ENCODE measurements around the gene ADARB1. TPM values are rescaled to one million over a fixed set of nuclear protein-coding genes. Genes with fewer than 3 reads are reported as not detected.
A peak's percentile ranks its signal among the peaks of the same experiment; 100 is the strongest.

ADARB1 gene
- total RNA-seq, 4 donors from 2014 or later: 3.4 to 15.6 (median 5.7) TPM

GRCh38 chr21:45126204-45126626, 51.8 kb downstream of the ADARB1 start:
- Histone ChIP-seq H3K27ac (no peak overlapping the region), H3K4me1 (peaks cover 13 to 30% (median 24%) of the 10 kb centered on the region in 3 donors), H3K36me3 (no peaks in the 10 kb centered on the region), H3K9me3 (no peaks in the 10 kb centered on the region), H3K4me3 (no peak overlapping the region), H3K27me3 (no peaks in the 10 kb centered on the region)
- no peak for TF ChIP-seq CTCF (IDR thresholded peaks at IDR 0.05)
- no peak for TF ChIP-seq POLR2A (IDR thresholded peaks at IDR 0.05)
- no peak for DNase-seq
- 87 to 90% methylated on average over 11 of the region's 11 CpGs for WGBS, 2 donors
- intact Hi-C loops (cut with DNase I): loop anchor here (10.0 kb wide), 1 partner anchor 331 kb away; no protein-coding TSS in a partner anchor

- H3K4me1 ChIP-seq: peaks cover 13 to 37% (median 24%) of the 10 kb centered on the region in 3 donors
- no peak overlapping the region for H3K27ac ChIP-seq
- no peak for TF ChIP-seq CTCF (IDR thresholded peaks at IDR 0.05)
- no peak for TF ChIP-seq POLR2A (IDR thresholded peaks at IDR 0.05)
- H3K4me3 ChIP-seq: no peak overlapping the region
- no peaks in the 10 kb centered on the region for H3K27me3 ChIP-seq
- no peaks in the 10 kb centered on the region for H3K36me3 ChIP-seq
- no peak for DNase-seq
- intact Hi-C loops (cut with DNase I): loop anchor here (10.0 kb wide), 1 partner anchor 332 kb away; no protein-coding TSS in a partner anchor
- 84 to 92% methylated on average over 2 to 3 of the region's 7 CpGs for WGBS, 2 donors
- H3K9me3 ChIP-seq: no peaks in the 10 kb centered on the region
Measured at GRCh38 chr21:45126983-45127382, 52.6 kb downstream of the ADARB1 start.

- Histone ChIP-seq H3K4me3 (no peak overlapping the region), H3K4me1 (peaks cover 13 to 46% (median 25%) of the 10 kb centered on the region in 3 donors), H3K27me3 (no peaks in the 10 kb centered on the region), H3K27ac (no peak overlapping the region), H3K36me3 (no peaks in the 10 kb centered on the region), H3K9me3 (no peaks in the 10 kb centered on the region)
- DNase-seq: no peak
- TF ChIP-seq CTCF (IDR thresholded peaks at IDR 0.05): no peak
- no peak for TF ChIP-seq POLR2A (IDR thresholded peaks at IDR 0.05)
- intact Hi-C loops (cut with DNase I): loop anchor here (10.0 kb wide), 1 partner anchor 333 kb away; no protein-coding TSS in a partner anchor
- 85 to 90% methylated on average over 12 to 13 of the region's 13 CpGs for WGBS, 2 donors
Measured at GRCh38 chr21:45127937-45128336, 53.6 kb downstream of the ADARB1 start.

GRCh38 chr21:45128613-45129188, 54.3 kb downstream of the ADARB1 start:
- no peak for DNase-seq
- TF ChIP-seq CTCF (IDR thresholded peaks at IDR 0.05) (peak; percentile 74 to 94 (median 86)), POLR2A (IDR thresholded peaks at IDR 0.05) (no peak)
- Histone ChIP-seq H3K4me1 (peaks cover 13 to 50% (median 27%) of the 10 kb centered on the region in 3 donors), H3K27ac (peak overlapping the region in 1 of 4 donors; percentile 81), H3K9me3 (no peaks in the 10 kb centered on the region), H3K4me3 (no peak overlapping the region), H3K27me3 (no peaks in the 10 kb centered on the region), H3K36me3 (no peaks in the 10 kb centered on the region)
- intact Hi-C loops (cut with DNase I): loop anchor here (10.0 kb wide), 1 partner anchor 334 kb away; no protein-coding TSS in a partner anchor
- WGBS, 2 donors: 43 to 60% methylated on average over 9 of the region's 9 CpGs

DNA sequence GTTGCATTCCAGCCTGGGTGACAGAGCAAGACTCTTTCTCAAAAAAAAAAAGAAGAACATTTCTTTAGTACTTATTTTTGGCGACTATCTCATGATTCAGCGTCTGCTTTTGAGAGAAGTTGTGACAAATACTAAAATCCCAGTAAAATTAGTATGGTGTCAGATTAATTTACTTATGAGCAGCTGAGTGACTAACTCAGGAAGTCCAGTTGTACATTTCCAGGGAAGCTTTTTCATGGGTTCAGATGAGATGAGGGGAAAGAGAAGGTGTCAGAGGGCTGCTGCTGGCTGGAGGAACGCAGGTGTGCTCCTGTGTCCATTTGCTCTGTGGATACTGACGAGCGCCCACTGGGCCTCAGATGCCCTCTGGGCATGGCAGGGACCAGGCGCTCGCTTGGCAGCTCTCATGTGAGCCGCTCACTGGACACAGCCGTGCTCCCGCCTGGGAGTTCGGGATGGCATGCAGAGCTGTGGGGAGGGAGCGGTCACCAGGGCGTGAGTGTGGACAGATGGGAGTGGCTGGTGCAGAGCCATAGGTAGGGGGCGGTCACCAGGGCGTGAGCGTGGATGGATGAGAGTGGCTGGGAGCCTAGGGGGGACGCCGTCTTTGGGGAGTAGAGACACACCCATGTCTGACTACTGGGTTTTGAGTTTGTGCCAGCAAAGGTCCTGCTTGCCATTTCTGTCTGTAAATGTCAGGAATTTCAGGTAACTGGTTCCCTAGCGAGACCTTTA, 55.0 kb downstream of the ADARB1 start:
- Histone ChIP-seq H3K36me3 (no peaks in the 10 kb centered on the region), H3K27me3 (no peaks in the 10 kb centered on the region), H3K4me3 (no peak overlapping the region), H3K27ac (peak overlapping the region; percentile 9 to 81 (median 73)), H3K9me3 (no peaks in the 10 kb centered on the region), H3K4me1 (peaks cover 13 to 50% (median 27%) of the 10 kb centered on the region in 3 donors)
- intact Hi-C loops (cut with DNase I): loop anchor here (10.0 kb wide), 1 partner anchor 335 kb away; no protein-coding TSS in a partner anchor
- 44 to 50% methylated on average over 10 of the region's 19 CpGs for WGBS, 2 donors
- TF ChIP-seq CTCF (IDR thresholded peaks at IDR 0.05) (no peak), POLR2A (IDR thresholded peaks at IDR 0.05) (no peak)
- DNase-seq: no peak
